WTC11 (cell line): Measurements from ENCODE around the gene SMG1.

Source experiments
- ARID4B ChIP-seq: sonication (generic); formaldehyde crosslinking; IDR thresholded peaks from 2 replicates; pipeline ENCODE4 v1.8.0; 2023; ENCODE audit warnings: missing genetic modification reagents, mild to moderate bottlenecking, borderline replicate concordance
- ATF2 ChIP-seq: sonication (generic); formaldehyde crosslinking; IDR thresholded peaks from 2 replicates; pipeline ENCODE4 v1.8.1; 2022; ENCODE audit warnings: low read depth, missing genetic modification reagents, borderline replicate concordance
- CREM ChIP-seq: sonication (generic); formaldehyde crosslinking; IDR thresholded peaks from 2 replicates; pipeline ENCODE4 v1.8.1; 2022; ENCODE audit warnings: mild to moderate bottlenecking, missing genetic modification reagents, moderate library complexity
- CTCF ChIP-seq: fragments of 200-600 bp; IDR thresholded peaks from 2 replicates; pipeline ENCODE4 v1.8.0; 2022; ENCODE audit warnings: antibody characterized with exemption
- HMGA2 ChIP-seq: fragments of 250-450 bp; sonication (Bioruptor Pico); IDR thresholded peaks from 2 replicates; pipeline ENCODE4 v1.4.0; 2021; ENCODE audit warnings: mild to moderate bottlenecking, moderate library complexity
- MAX ChIP-seq: sonication (generic); formaldehyde crosslinking; IDR thresholded peaks from 2 replicates; pipeline ENCODE4 v1.8.0; 2022; ENCODE audit warnings: mild to moderate bottlenecking, missing genetic modification reagents
- NFYB ChIP-seq: sonication (generic); formaldehyde crosslinking; conservative IDR thresholded peaks from 2 replicates; pipeline ENCODE4 v1.8.0; 2022; ENCODE audit warnings: low read depth, missing genetic modification reagents
- RELA ChIP-seq: sonication (generic); formaldehyde crosslinking; IDR thresholded peaks from 2 replicates; pipeline ENCODE4 v1.8.1; 2022; ENCODE audit warnings: missing genetic modification reagents, mild to moderate bottlenecking, borderline replicate concordance
- SP1 ChIP-seq: sonication (generic); formaldehyde crosslinking; conservative IDR thresholded peaks from 2 replicates; pipeline ENCODE4 v1.8.1; 2022; ENCODE audit warnings: missing genetic modification reagents
- ZNF425 ChIP-seq: fragments of 250-450 bp; sonication (Bioruptor Pico); conservative IDR thresholded peaks from 2 replicates; pipeline ENCODE4 v1.9.0; 2021; ENCODE audit warnings: mild to moderate bottlenecking

GRCh38 chr16:18782697-18783429, 143.3 kb downstream of the SMG1 start:
- TF ChIP-seq HMGA2 (CRISPR knock-in tag), result no peak
- TF ChIP-seq NFYB (CRISPR knock-in tag), result no peak
- TF ChIP-seq CREM (CRISPR knock-in tag), result no peak
- no peak for TF ChIP-seq CTCF
- TF ChIP-seq MAX (CRISPR knock-in tag), result no peak
- no peak for TF ChIP-seq RELA (CRISPR knock-in tag)
- no peak for TF ChIP-seq SP1
- no peak for TF ChIP-seq ZNF425 (CRISPR knock-in tag)
- no peak for TF ChIP-seq ATF2
- no peak for TF ChIP-seq ARID4B (CRISPR knock-in tag)
